ENCODE data around the gene HARBI1. TPM values are rescaled to one million over a fixed set of nuclear protein-coding genes. Genes with fewer than 3 reads are reported as not detected.

The HARBI1 gene
- total RNA-seq, 2 experiments from 2014 or later = 18.2 to 18.7 TPM

DNA sequence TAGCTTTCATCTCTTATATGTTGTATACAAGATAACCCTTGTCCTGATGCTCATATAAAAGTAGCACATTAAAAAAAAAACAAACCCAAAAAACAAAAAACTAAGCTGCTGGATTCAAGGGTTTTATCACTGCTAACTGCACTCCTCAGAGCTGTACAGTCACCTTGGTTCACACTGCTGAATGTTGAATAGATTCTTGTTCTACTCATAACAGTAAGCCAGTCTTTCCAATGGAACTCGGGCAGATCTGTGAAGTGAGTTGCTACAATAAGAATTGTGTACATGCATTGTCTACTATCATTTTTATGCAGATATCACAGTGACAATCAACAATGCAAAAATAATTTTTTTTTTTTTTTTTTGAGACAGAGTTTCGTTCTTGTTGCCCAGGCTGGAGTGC is 4.7 kb downstream of the HARBI1 start:
- Mint-ChIP-seq H3K36me3 (ENCODE audit: low read depth) (peaks cover 10% of the 10 kb centered on the region), H3K9me3 (no peaks in the 10 kb centered on the region), H3K27ac (no peak overlapping the region), H3K27me3 (no peaks in the 10 kb centered on the region), H3K4me1 (ENCODE audit: low read depth) (peaks cover 16% of the 10 kb centered on the region), H3K4me3 (no peak overlapping the region)
- peaks cover 22% of the 10 kb centered on the region for H3K4me1 ChIP-seq (ENCODE audit: insufficient read depth, low read length)
- ATAC-seq (ENCODE audit: poor library complexity) = no peak
- H3K4me3 ChIP-seq (ENCODE audit: low read length) = no peak overlapping the region
- H3K36me3 ChIP-seq (ENCODE audit: insufficient read depth, low read length) = no peaks in the 10 kb centered on the region
- no peak for DNase-seq
- ChIA-PET POLR2A (interaction anchor here (0.8 to 2.0 kb wide), 3 partner anchors 19 to 88 kb away, joined by 3 to 9 read pairs (median 3); partner anchors contain the start of genes AMBRA1, ARHGAP1 and ZNF408), CTCF (interaction anchor here (0.6 kb wide), 1 partner anchor 10 kb away, joined by 3 read pairs; no protein-coding TSS in a partner anchor)
- H3K27ac ChIP-seq (ENCODE audit: low read depth in 1 of 2, low read length in 2 of 2) = no peak overlapping the region
- TF ChIP-seq, protein P1, sequence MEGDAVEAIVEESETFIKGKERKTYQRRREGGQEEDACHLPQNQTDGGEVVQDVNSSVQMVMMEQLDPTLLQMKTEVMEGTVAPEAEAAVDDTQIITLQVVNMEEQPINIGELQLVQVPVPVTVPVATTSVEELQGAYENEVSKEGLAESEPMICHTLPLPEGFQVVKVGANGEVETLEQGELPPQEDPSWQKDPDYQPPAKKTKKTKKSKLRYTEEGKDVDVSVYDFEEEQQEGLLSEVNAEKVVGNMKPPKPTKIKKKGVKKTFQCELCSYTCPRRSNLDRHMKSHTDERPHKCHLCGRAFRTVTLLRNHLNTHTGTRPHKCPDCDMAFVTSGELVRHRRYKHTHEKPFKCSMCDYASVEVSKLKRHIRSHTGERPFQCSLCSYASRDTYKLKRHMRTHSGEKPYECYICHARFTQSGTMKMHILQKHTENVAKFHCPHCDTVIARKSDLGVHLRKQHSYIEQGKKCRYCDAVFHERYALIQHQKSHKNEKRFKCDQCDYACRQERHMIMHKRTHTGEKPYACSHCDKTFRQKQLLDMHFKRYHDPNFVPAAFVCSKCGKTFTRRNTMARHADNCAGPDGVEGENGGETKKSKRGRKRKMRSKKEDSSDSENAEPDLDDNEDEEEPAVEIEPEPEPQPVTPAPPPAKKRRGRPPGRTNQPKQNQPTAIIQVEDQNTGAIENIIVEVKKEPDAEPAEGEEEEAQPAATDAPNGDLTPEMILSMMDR (IDR thresholded peaks at IDR 0.05) = no peak
- no peaks in the 10 kb centered on the region for H3K9me3 ChIP-seq (ENCODE audit: control insufficient read depth in 1 of 2, insufficient read depth in 1 of 2, low read length in 2 of 2)
- H3K27me3 ChIP-seq (ENCODE audit: control insufficient read depth in 1 of 2, insufficient read depth in 2 of 2, low read length in 2 of 2) = no peaks in the 10 kb centered on the region
- intact Hi-C loops (cut with DNase I, micrococcal nuclease) = loop anchor here (10.0 kb wide), 3 partner anchors 58 to 768 kb away; partner anchors contain the start of gene CRY2 (in 1 of the 2)

DNA sequence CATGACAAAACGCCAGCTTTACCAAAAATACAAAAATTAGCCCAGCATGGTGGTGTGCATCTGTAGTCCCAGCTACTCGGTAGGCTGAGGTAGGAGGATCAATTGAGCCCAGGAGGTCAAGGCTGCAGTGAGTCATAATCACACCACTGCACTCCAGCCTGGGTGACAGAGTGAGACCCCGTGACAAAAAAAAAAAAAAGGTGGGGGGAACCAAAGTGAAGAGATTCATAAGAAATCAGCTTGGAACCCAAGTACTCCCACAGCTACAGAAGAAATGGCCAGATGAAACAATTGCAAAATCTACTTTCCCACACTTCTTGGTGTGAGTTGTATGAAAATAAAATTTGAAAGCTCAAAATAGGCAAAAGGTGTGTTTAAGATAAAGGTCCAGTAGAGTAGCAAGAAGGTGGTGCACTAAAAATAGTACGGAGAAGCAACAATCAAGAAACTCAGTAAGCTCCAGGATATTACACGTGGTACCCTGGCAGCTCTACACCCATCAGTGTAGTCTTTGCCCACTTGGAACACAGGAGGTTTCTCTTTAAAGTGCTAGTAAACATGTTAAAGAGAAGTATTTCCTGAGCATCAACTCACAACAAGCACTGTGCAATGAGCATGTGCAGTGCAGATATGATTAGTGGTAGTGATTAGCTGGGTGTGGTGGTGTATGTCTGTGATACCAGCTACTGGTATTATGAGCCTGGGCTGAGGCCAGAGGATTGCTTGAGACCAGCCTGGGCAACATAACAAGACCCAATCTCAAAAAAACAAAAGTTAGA is 5.3 kb downstream of the HARBI1 start:
- ChIA-PET POLR2A (interaction anchor here (0.8 to 2.0 kb wide), 3 partner anchors 18 to 89 kb away, joined by 3 to 9 read pairs (median 3); partner anchors contain the start of genes AMBRA1, ARHGAP1 and ZNF408), CTCF (interaction anchor here (0.6 kb wide), 1 partner anchor 9 kb away, joined by 3 read pairs; no protein-coding TSS in a partner anchor)
- peaks cover 10% of the 10 kb centered on the region for H3K4me1 Mint-ChIP-seq (ENCODE audit: low read depth)
- peak in 1 of 14 experiments; percentile 9 for DNase-seq
- H3K27ac Mint-ChIP-seq = no peak overlapping the region
- H3K27me3 Mint-ChIP-seq = no peaks in the 10 kb centered on the region
- TF ChIP-seq, protein P1 (IDR thresholded peaks at IDR 0.05) = no peak
- Histone ChIP-seq H3K4me1 (ENCODE audit: insufficient read depth, low read length) (peaks cover 21% of the 10 kb centered on the region), H3K9me3 (ENCODE audit: control insufficient read depth in 1 of 2, insufficient read depth in 1 of 2, low read length in 2 of 2) (no peaks in the 10 kb centered on the region), H3K27me3 (ENCODE audit: control insufficient read depth in 1 of 2, insufficient read depth in 2 of 2, low read length in 2 of 2) (no peaks in the 10 kb centered on the region), H3K36me3 (ENCODE audit: insufficient read depth, low read length) (no peaks in the 10 kb centered on the region), H3K27ac (ENCODE audit: low read depth in 1 of 2, low read length in 2 of 2) (no peak overlapping the region), H3K4me3 (ENCODE audit: low read length) (no peak overlapping the region)
- peaks cover 4% of the 10 kb centered on the region for H3K36me3 Mint-ChIP-seq (ENCODE audit: low read depth)
- H3K4me3 Mint-ChIP-seq = no peak overlapping the region
- H3K9me3 Mint-ChIP-seq = no peaks in the 10 kb centered on the region
- intact Hi-C loops (cut with DNase I, micrococcal nuclease) = loop anchor here (10.0 kb wide), 3 partner anchors 57 to 767 kb away; partner anchors contain the start of gene CRY2 (in 1 of the 2)
- ATAC-seq (ENCODE audit: poor library complexity) = no peak

DNA sequence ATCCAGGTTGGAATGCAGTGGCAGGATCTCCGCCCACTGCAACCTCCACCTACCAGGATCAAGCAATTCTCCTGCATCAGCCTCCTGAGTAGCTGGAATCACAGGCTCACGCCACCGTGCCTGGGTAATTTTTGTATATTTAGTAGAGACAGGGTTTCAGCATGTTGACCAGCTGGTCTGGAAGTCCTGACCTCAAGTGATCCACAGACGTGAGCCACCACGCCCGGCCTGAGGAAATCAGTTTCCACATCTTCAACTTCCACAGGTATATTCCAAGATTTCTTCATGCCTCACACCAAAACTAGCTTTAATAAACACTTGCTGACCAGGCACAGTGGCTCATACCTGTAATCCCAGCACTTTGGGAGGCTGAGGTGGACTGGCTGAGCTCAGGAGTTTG is 7.6 kb downstream of the HARBI1 start:
- Histone ChIP-seq H3K4me1 (ENCODE audit: insufficient read depth, low read length) (peaks cover 7% of the 10 kb centered on the region), H3K4me3 (ENCODE audit: low read length) (no peak overlapping the region), H3K36me3 (ENCODE audit: insufficient read depth, low read length) (no peaks in the 10 kb centered on the region), H3K9me3 (ENCODE audit: control insufficient read depth in 1 of 2, insufficient read depth in 1 of 2, low read length in 2 of 2) (no peaks in the 10 kb centered on the region), H3K27me3 (ENCODE audit: control insufficient read depth in 1 of 2, insufficient read depth in 2 of 2, low read length in 2 of 2) (no peaks in the 10 kb centered on the region), H3K27ac (ENCODE audit: low read depth in 1 of 2, low read length in 2 of 2) (no peak overlapping the region)
- intact Hi-C loops (cut with DNase I, micrococcal nuclease) = no loop called here
- DNase-seq (no peak), ATAC-seq (ENCODE audit: poor library complexity) (no peak)
- no peaks in the 10 kb centered on the region for H3K36me3 Mint-ChIP-seq (ENCODE audit: low read depth)
- no peaks in the 10 kb centered on the region for H3K4me1 Mint-ChIP-seq (ENCODE audit: low read depth)
- ChIA-PET POLR2A (no interaction called here), CTCF (no interaction called here)
- no peak overlapping the region for H3K27ac Mint-ChIP-seq
- TF ChIP-seq, protein P1 (IDR thresholded peaks at IDR 0.05) = no peak
- H3K4me3 Mint-ChIP-seq = no peak overlapping the region
- H3K9me3 Mint-ChIP-seq = no peaks in the 10 kb centered on the region
- no peaks in the 10 kb centered on the region for H3K27me3 Mint-ChIP-seq
